K562 (cell line): Measurements from ENCODE around the gene STRN3. TPM values are rescaled to one million over a fixed set of nuclear protein-coding genes. Genes with fewer than 3 reads are reported as not detected.

Source experiments
- ATAC-seq: fragments of 200-7000 bp; cut with Tn5 transposase; 3 replicates; pipeline ENCODE4 v1.9.1; 2020; ENCODE audit warnings: moderate library complexity
- BruUV-seq: library from RNA; stranded (reverse); fragments of 400-500 nt; replicated peaks from 2 replicates; lab custom pipeline; 2021; lab: Mats Ljungman, UMichigan
- CTCF ChIA-PET: fragments of 300-600 bp; formaldehyde crosslinking; extraction: SDS; loops from one replicate; lab custom pipeline; 2021; ENCODE audit warnings: low intra/inter-chr PET ratio; lab: Yijun Ruan, JAX
- POLR2A ChIA-PET: fragments of 300-600, 350-650 bp; sonication (Branson Sonifier 250); formaldehyde crosslinking; extraction: SDS; loops from one replicate; lab custom pipeline; 2021; ENCODE audit warnings: antibody characterized with exemption, inconsistent platforms; lab: Yijun Ruan, JAX
- DNase-seq, 4 experiments: peaks; one replicate each; pipeline versions ENCODE4 v3.0.0 to v3.0.0-alpha.2; 2011 to 2018; ENCODE audit warnings: low spot score in 3 of 4, mixed read lengths in 3 of 4; ENCODE audit errors: extremely low read depth in 1 of 4
- FAIRE-seq: peaks from 2 replicates; lab custom pipeline; 2011; peaks lifted over from hg19 to GRCh38; lab: Jason Lieb, UNC
- H2AFZ ChIP-seq: 2 replicates; pipeline ENCODE4 v1.6.0; 2011; ENCODE audit warnings: low read depth, low read length, control low read depth, inconsistent platforms
- H3K27ac ChIP-seq: fragments of 200-600 bp; 3 replicates; pipeline ENCODE4 v1.8.0; 2011; ENCODE audit warnings: low read depth, mild to moderate bottlenecking, control low read depth, inconsistent platforms, low read length, moderate library complexity, mixed read lengths; ENCODE audit errors: extremely low read depth
- H3K27me3 ChIP-seq, 2 experiments: fragments of 300-600 bp in 1 of 2; 2 replicates in 1 of 2; 3 replicates in 1 of 2; pipeline versions ENCODE4 v1.6.0 to v1.8.0; 2011; ENCODE audit warnings: inconsistent platforms in 2 of 2, low read length in 2 of 2, mild to moderate bottlenecking in 1 of 2, mixed read lengths in 1 of 2, moderate library complexity in 1 of 2; ENCODE audit not compliant: control insufficient read depth in 2 of 2, insufficient read depth in 2 of 2
- H3K36me3 ChIP-seq: fragments of 300-600 bp; 3 replicates; pipeline ENCODE4 v1.8.0; 2011; ENCODE audit warnings: mild to moderate bottlenecking, low read length, inconsistent platforms; ENCODE audit not compliant: control insufficient read depth, insufficient read depth
- H3K4me1 ChIP-seq, 2 experiments: fragments of 200-600 bp in 1 of 2; replicated peaks in 1 of 2; 2 replicates in 1 of 2; 3 replicates in 1 of 2; pipeline versions ENCODE4 v1.5.1 to v1.8.0; 2011; ENCODE audit warnings: inconsistent platforms in 2 of 2, low read length in 2 of 2, mild to moderate bottlenecking in 1 of 2, mixed read lengths in 1 of 2, moderate library complexity in 1 of 2; ENCODE audit not compliant: control insufficient read depth in 2 of 2, insufficient read depth in 2 of 2
- H3K4me2 ChIP-seq: 2 replicates; pipeline ENCODE4 v1.6.1; 2011; ENCODE audit warnings: low read length, control low read depth, inconsistent platforms, mixed read lengths; ENCODE audit not compliant: insufficient read depth
- H3K4me3 ChIP-seq: fragments of 200-600 bp; sonication (generic), shearing (Covaris generic); 2 replicates; pipeline ENCODE4 v1.5.1; 2016; ENCODE audit warnings: control low read depth, inconsistent platforms
- H3K79me2 ChIP-seq: fragments of 200-600 bp; 3 replicates; pipeline ENCODE4 v1.8.0; 2011; ENCODE audit warnings: low read length, inconsistent platforms; ENCODE audit not compliant: control insufficient read depth, insufficient read depth
- H3K9ac ChIP-seq, 2 experiments: 2 replicates each; pipeline versions ENCODE4 v1.6.0 to v1.6.1; 2011; ENCODE audit warnings: low read depth in 2 of 2, low read length in 2 of 2, control low read depth in 1 of 2, inconsistent platforms in 1 of 2, mild to moderate bottlenecking in 1 of 2, mixed read lengths in 1 of 2; ENCODE audit not compliant: insufficient read depth in 1 of 2
- H3K9me1 ChIP-seq: one replicate; pipeline ENCODE4 v1.6.0; 2011; ENCODE audit warnings: inconsistent platforms, mild to moderate bottlenecking, low read length, moderate library complexity; ENCODE audit not compliant: control insufficient read depth, insufficient read depth
- H3K9me3 ChIP-seq: replicated peaks from 2 replicates; pipeline ENCODE4 v1.5.1; 2011; ENCODE audit warnings: low read depth, low read length, inconsistent platforms; ENCODE audit not compliant: control insufficient read depth, insufficient read depth
- H4K20me1 ChIP-seq: replicated peaks from 2 replicates; pipeline ENCODE4 v1.6.1; 2011; ENCODE audit warnings: low read length, inconsistent platforms, mixed read lengths; ENCODE audit not compliant: control insufficient read depth, insufficient read depth
- ELF1 ChIP-seq: fragments of 200-800 bp; sonication (Bioruptor generic); IDR thresholded peaks from 2 replicates; pipeline ENCODE4 v1.6.1; 2016; ENCODE audit warnings: missing genetic modification characterization, missing compliant biosample characterization
- HDAC2 ChIP-seq: fragments of 450-650 bp; IDR thresholded peaks from 2 replicates; pipeline ENCODE4 v1.6.1; 2016; ENCODE audit warnings: mild to moderate bottlenecking
- HMG20B ChIP-seq: fragments of 250-450 bp; sonication (Bioruptor Pico); IDR thresholded peaks from 2 replicates; pipeline ENCODE4 v1.5.0; 2021; ENCODE audit warnings: mild to moderate bottlenecking
- RBM15 ChIP-seq: fragments of 200-400 bp; formaldehyde crosslinking; IDR thresholded peaks from 2 replicates; pipeline ENCODE4 v1.6.1; 2018; ENCODE audit warnings: mild to moderate bottlenecking, low read length, moderate library complexity; ENCODE audit not compliant: insufficient read depth
- SAFB ChIP-seq: fragments of 200-400 bp; formaldehyde crosslinking; IDR thresholded peaks from 2 replicates; pipeline ENCODE4 v1.6.1; 2017; ENCODE audit warnings: low read depth, low read length, borderline replicate concordance
- SNIP1 ChIP-seq: fragments of 450-650 bp; IDR thresholded peaks from 2 replicates; pipeline ENCODE4 v1.7.1; 2017; ENCODE audit warnings: low read depth, mild to moderate bottlenecking
- ZNF79 ChIP-seq: fragments of 250-450 bp; sonication (Bioruptor Pico); IDR thresholded peaks from 2 replicates; pipeline ENCODE4 v1.4.0; 2020; ENCODE audit warnings: low read depth, mild to moderate bottlenecking, moderate library complexity
- WGBS: fragments of 100-300 bp; shearing (Covaris generic); methylation state at CpG from one replicate; pipeline ENCODE4 v1.1.6; 2016; ENCODE audit warnings: low coverage, mixed read lengths; ENCODE audit not compliant: insufficient coverage; ENCODE audit errors: missing lambda C conversion rate; 5-methylcytosine and 5-hydroxymethylcytosine counted together
- in situ Hi-C: fragments of 300-500 bp; cut with MboI; formaldehyde crosslinking; loops from 4 replicates; pipeline ENCODE4 v1.15.0; 2018; ENCODE audit warnings: inconsistent platforms, mixed read lengths
- intact Hi-C: fragments of 100-400 bp; cut with micrococcal nuclease; formaldehyde crosslinking; loops from 2 replicates; pipeline ENCODE4 v1.14.2; 2022
- polyA plus RNA-seq, 8 experiments: library from polyadenylated mRNA; depleted of rRNA in 4 of 8; stranded (reverse) in 5 of 8; unstranded in 3 of 8; fragments of >200 nt; fragmentation: Nextera tagmentation in 2 of 8; fragmentation: Illumina TruSeq in 1 of 8; extraction: Ambion mirVana in 2 of 8; extraction: Trizol in 1 of 8; gene quantifications; 2 replicates each; pipeline versions ENCODE4 v1.2.1 to v1.2.3, GENCODE V29; 2011 to 2014; ENCODE audit warnings: inconsistent platforms in 1 of 8, missing spikeins in 1 of 8
- total RNA-seq, 7 experiments: library from RNA; depleted of rRNA in 6 of 7; stranded (reverse); fragments of >200 nt in 6 of 7; fragmentation: Illumina TruSeq in 2 of 7; extraction: Trizol in 2 of 7; gene quantifications; 2 replicates each; pipeline versions ENCODE4 v1.2.1 to v1.2.3, GENCODE V29; 2011 to 2021; ENCODE audit warnings: low replicate concordance in 1 of 7
- TF ChIP-seq, protein P1 (sequence below): sonication (generic); formaldehyde crosslinking; IDR thresholded peaks from 2 replicates; pipeline ENCODE4 v1.8.0; 2022; ENCODE audit warnings: missing genetic modification reagents, mild to moderate bottlenecking, borderline replicate concordance
- TF ChIP-seq, protein P2 (sequence below): fragments of 450-650 bp; formaldehyde crosslinking; IDR thresholded peaks from 2 replicates; pipeline ENCODE4 v1.4.0; 2020; ENCODE audit warnings: mild to moderate bottlenecking, mixed read lengths
- TF ChIP-seq, protein P3 (sequence below): conservative IDR thresholded peaks from 2 replicates; pipeline ENCODE4 v1.6.1; 2011; ENCODE audit warnings: low read depth, mild to moderate bottlenecking, low read length; ENCODE audit not compliant: control insufficient read depth
- TF ChIP-seq, protein P4 (sequence below): fragments of 450-650 bp; IDR thresholded peaks from 2 replicates; pipeline ENCODE4 v1.6.1; 2017; ENCODE audit warnings: antibody characterized with exemption
- TF ChIP-seq, protein P5 (sequence below): fragments of 450-650 bp; IDR thresholded peaks from 2 replicates; pipeline ENCODE4 v1.6.1; 2017; ENCODE audit warnings: mild to moderate bottlenecking, moderate library complexity
- TF ChIP-seq, protein P6 (sequence below): fragments of 450-650 bp; IDR thresholded peaks from 2 replicates; pipeline ENCODE4 v1.7.0; 2016; ENCODE audit warnings: borderline replicate concordance

Gene STRN3
- total and polyA plus RNA-seq, 9 of the 15 experiments (the other 6 are each of a cell fraction or from before 2014, with no cell fraction given), result 5.9 to 29.1 (median 16.0) TPM

DNA sequence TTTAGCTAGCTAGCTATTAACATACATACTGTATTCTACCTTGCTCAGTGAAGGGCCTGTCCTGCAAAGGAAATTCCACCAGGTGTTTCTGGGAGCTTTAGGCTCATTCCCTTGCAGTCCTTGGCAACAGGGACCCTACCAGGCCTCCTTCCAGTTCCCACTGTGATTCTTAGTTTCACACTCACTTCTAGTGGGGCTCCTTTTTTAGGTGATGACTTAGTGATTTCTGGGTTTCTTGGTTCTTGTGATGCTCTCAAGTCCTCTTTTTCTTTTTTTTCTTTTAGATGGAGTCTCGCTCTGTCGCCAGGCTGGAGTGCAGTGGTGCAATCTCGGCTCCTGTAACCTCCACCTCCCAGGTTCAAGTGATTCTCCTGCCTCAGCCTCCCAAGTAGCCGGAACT lies 10.4 kb upstream of the STRN3 start:
- ChIA-PET CTCF (interaction anchor here (0.5 kb wide), 1 partner anchor 14 kb away, joined by 3 read pairs; no protein-coding TSS in a partner anchor), POLR2A (interaction anchor here (0.6 kb wide), 1 partner anchor 130 kb away, joined by 3 read pairs; no protein-coding TSS in a partner anchor)
- Histone ChIP-seq H3K9me3 (no peaks in the 10 kb centered on the region; the same call in 1 of the 2 replicates), H3K27ac (no peak overlapping the region), H3K27me3 (no peaks in the 10 kb centered on the region), H4K20me1 (no peaks in the 10 kb centered on the region), H3K4me1 (peaks cover 30 to 36% of the 10 kb centered on the region in 2 experiments; a peak in 4 of 5 replicates), H3K4me3 (no peak overlapping the region), H3K4me2 (no peak overlapping the region), H3K9ac (no peak overlapping the region), H3K9me1 (no peaks in the 10 kb centered on the region), H2AFZ (no peak overlapping the region), H3K79me2 (peaks cover 4% of the 10 kb centered on the region; the same call in 1 of the 3 replicates), H3K36me3 (no peaks in the 10 kb centered on the region)
- no TSS peak for BruUV-seq
- no peak for DNase-seq
- in situ Hi-C loops (no loop called here), intact Hi-C loops (no loop called here)
- FAIRE-seq, result no peak
- ATAC-seq, result no peak
- WGBS, result 92% methylated on average over 4 of the region's 4 CpGs
- TF ChIP-seq ZNF79 (CRISPR knock-in tag) (no peak), ELF1 (tag) (no peak), HMG20B (CRISPR knock-in tag) (no peak), SAFB (no peak), SNIP1 (no peak), HDAC2 (no peak), RBM15 (no peak)
- TF ChIP-seq, protein P1, sequence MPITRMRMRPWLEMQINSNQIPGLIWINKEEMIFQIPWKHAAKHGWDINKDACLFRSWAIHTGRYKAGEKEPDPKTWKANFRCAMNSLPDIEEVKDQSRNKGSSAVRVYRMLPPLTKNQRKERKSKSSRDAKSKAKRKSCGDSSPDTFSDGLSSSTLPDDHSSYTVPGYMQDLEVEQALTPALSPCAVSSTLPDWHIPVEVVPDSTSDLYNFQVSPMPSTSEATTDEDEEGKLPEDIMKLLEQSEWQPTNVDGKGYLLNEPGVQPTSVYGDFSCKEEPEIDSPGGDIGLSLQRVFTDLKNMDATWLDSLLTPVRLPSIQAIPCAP, result no peak
- TF ChIP-seq, protein P2, sequence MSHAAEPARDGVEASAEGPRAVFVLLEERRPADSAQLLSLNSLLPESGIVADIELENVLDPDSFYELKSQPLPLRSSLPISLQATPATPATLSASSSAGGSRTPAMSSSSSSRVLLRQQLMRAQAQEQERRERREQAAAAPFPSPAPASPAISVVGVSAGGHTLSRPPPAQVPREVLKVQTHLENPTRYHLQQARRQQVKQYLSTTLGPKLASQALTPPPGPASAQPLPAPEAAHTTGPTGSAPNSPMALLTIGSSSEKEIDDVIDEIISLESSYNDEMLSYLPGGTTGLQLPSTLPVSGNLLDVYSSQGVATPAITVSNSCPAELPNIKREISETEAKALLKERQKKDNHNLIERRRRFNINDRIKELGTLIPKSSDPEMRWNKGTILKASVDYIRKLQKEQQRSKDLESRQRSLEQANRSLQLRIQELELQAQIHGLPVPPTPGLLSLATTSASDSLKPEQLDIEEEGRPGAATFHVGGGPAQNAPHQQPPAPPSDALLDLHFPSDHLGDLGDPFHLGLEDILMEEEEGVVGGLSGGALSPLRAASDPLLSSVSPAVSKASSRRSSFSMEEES (CRISPR knock-in tag), result no peak
- TF ChIP-seq, protein P3, sequence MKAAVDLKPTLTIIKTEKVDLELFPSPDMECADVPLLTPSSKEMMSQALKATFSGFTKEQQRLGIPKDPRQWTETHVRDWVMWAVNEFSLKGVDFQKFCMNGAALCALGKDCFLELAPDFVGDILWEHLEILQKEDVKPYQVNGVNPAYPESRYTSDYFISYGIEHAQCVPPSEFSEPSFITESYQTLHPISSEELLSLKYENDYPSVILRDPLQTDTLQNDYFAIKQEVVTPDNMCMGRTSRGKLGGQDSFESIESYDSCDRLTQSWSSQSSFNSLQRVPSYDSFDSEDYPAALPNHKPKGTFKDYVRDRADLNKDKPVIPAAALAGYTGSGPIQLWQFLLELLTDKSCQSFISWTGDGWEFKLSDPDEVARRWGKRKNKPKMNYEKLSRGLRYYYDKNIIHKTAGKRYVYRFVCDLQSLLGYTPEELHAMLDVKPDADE, result no peak
- TF ChIP-seq, protein P4, sequence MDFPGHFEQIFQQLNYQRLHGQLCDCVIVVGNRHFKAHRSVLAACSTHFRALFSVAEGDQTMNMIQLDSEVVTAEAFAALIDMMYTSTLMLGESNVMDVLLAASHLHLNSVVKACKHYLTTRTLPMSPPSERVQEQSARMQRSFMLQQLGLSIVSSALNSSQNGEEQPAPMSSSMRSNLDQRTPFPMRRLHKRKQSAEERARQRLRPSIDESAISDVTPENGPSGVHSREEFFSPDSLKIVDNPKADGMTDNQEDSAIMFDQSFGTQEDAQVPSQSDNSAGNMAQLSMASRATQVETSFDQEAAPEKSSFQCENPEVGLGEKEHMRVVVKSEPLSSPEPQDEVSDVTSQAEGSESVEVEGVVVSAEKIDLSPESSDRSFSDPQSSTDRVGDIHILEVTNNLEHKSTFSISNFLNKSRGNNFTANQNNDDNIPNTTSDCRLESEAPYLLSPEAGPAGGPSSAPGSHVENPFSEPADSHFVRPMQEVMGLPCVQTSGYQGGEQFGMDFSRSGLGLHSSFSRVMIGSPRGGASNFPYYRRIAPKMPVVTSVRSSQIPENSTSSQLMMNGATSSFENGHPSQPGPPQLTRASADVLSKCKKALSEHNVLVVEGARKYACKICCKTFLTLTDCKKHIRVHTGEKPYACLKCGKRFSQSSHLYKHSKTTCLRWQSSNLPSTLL, result no peak
- TF ChIP-seq, protein P5, sequence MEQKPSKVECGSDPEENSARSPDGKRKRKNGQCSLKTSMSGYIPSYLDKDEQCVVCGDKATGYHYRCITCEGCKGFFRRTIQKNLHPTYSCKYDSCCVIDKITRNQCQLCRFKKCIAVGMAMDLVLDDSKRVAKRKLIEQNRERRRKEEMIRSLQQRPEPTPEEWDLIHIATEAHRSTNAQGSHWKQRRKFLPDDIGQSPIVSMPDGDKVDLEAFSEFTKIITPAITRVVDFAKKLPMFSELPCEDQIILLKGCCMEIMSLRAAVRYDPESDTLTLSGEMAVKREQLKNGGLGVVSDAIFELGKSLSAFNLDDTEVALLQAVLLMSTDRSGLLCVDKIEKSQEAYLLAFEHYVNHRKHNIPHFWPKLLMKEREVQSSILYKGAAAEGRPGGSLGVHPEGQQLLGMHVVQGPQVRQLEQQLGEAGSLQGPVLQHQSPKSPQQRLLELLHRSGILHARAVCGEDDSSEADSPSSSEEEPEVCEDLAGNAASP, result no peak
- TF ChIP-seq, protein P6, sequence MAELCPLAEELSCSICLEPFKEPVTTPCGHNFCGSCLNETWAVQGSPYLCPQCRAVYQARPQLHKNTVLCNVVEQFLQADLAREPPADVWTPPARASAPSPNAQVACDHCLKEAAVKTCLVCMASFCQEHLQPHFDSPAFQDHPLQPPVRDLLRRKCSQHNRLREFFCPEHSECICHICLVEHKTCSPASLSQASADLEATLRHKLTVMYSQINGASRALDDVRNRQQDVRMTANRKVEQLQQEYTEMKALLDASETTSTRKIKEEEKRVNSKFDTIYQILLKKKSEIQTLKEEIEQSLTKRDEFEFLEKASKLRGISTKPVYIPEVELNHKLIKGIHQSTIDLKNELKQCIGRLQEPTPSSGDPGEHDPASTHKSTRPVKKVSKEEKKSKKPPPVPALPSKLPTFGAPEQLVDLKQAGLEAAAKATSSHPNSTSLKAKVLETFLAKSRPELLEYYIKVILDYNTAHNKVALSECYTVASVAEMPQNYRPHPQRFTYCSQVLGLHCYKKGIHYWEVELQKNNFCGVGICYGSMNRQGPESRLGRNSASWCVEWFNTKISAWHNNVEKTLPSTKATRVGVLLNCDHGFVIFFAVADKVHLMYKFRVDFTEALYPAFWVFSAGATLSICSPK, result no peak
